Common myeloid progenitor, CD34-positive (primary cell): ENCODE data around the gene STOML3.

Experiments
- CTCF ChIA-PET: fragments of 350-600 bp; sonication (Branson Sonifier 250); formaldehyde crosslinking; loops from one replicate; lab custom pipeline; 2021; ENCODE audit warnings: antibody characterized with exemption; lab: Charles Lee
- POLR2A ChIA-PET: fragments of 350-600 bp; sonication (Branson Sonifier 250); formaldehyde crosslinking; loops from one replicate; lab custom pipeline; 2021; ENCODE audit warnings: antibody characterized with exemption; lab: Charles Lee
- DNase-seq, 3 donors: peaks; one replicate each; pipeline versions ENCODE4 v3.0.0 to v3.0.0-alpha.2; 2013
- H3K27ac ChIP-seq, 2 experiments: 1 replicate in 1 of 2; 2 replicates in 1 of 2; pipeline ENCODE4 v1.7.0; 2013; ENCODE audit warnings: inconsistent platforms in 2 of 2, low read length in 2 of 2, mild to moderate bottlenecking in 2 of 2, low read depth in 1 of 2, moderate library complexity in 1 of 2; ENCODE audit not compliant: severe bottlenecking in 2 of 2, insufficient read depth in 1 of 2, poor library complexity in 1 of 2
- H3K27me3 ChIP-seq, 5 experiments: replicated peaks in 2 of 5; 1 replicate in 3 of 5; 2 replicates in 2 of 5; pipeline versions ENCODE4 v1.6.1 to v1.7.0; 2013; ENCODE audit warnings: low read length in 4 of 5, mild to moderate bottlenecking in 2 of 5, moderate library complexity in 2 of 5, inconsistent platforms in 1 of 5; ENCODE audit not compliant: insufficient read depth in 5 of 5, control insufficient read depth in 4 of 5
- H3K36me3 ChIP-seq, 4 experiments: 1 replicate in 2 of 4; 2 replicates in 2 of 4; pipeline versions ENCODE4 v1.6.1 to v1.7.0; 2013; ENCODE audit warnings: low read length in 3 of 4, control low read depth in 1 of 4, mild to moderate bottlenecking in 1 of 4; ENCODE audit not compliant: control insufficient read depth in 4 of 4, insufficient read depth in 4 of 4
- H3K4me1 ChIP-seq, 4 experiments: 1 replicate in 3 of 4; 2 replicates in 1 of 4; pipeline versions ENCODE4 v1.6.1 to v1.7.1; 2013; ENCODE audit warnings: low read length in 3 of 4, mild to moderate bottlenecking in 3 of 4, control low read depth in 1 of 4, inconsistent platforms in 1 of 4, moderate library complexity in 1 of 4; ENCODE audit not compliant: control insufficient read depth in 4 of 4, insufficient read depth in 4 of 4; ENCODE audit errors: control extremely low read depth in 1 of 4
- H3K4me3 ChIP-seq, 7 experiments: 1 replicate in 4 of 7; 2 replicates in 3 of 7; pipeline versions ENCODE4 v1.5.1 to v1.7.0; 2013; ENCODE audit warnings: mild to moderate bottlenecking in 7 of 7, low read length in 6 of 7, moderate library complexity in 6 of 7, inconsistent platforms in 2 of 7, low read depth in 2 of 7, control low read depth in 1 of 7; ENCODE audit not compliant: insufficient read depth in 4 of 7, control insufficient read depth in 1 of 7; ENCODE audit errors: extremely low read depth in 1 of 7
- H3K9me3 ChIP-seq, 5 experiments: 1 replicate in 4 of 5; 2 replicates in 1 of 5; pipeline versions ENCODE4 v1.6.1 to v1.7.1; 2013; ENCODE audit warnings: low read length in 4 of 5, mild to moderate bottlenecking in 2 of 5, inconsistent platforms in 1 of 5, low read depth in 1 of 5, moderate library complexity in 1 of 5; ENCODE audit not compliant: control insufficient read depth in 4 of 5, insufficient read depth in 2 of 5; ENCODE audit errors: control extremely low read depth in 1 of 5
- WGBS: methylation state at CpG from one replicate; pipeline ENCODE4 v1.1.5; 2013; ENCODE audit not compliant: insufficient coverage; 5-methylcytosine and 5-hydroxymethylcytosine counted together

STOML3 gene

GRCh38 chr13:38967446-38967845, 23.2 kb downstream of the STOML3 start:
- Histone ChIP-seq H3K36me3 (no peaks in the 10 kb centered on the region), H3K27ac (no peak overlapping the region), H3K4me1 (no peaks in the 10 kb centered on the region), H3K27me3 (peaks cover 0 to 3% (median 0%) of the 10 kb centered on the region in 5 experiments), H3K9me3 (no peaks in the 10 kb centered on the region), H3K4me3 (no peak overlapping the region)
- no peak for DNase-seq
- 100% methylated on average over 1 of the region's 2 CpGs for WGBS
- CTCF ChIA-PET: interaction anchor here (1.1 kb wide), 1 partner anchor 51 kb away, joined by 3 read pairs; no protein-coding TSS in a partner anchor
- POLR2A ChIA-PET: no interaction called here

GRCh38 chr13:38965281-38965680, 25.4 kb downstream of the STOML3 start:
- peaks cover 0 to 3% (median 0%) of the 10 kb centered on the region in 5 experiments for H3K27me3 ChIP-seq
- ChIA-PET CTCF (no interaction called here), POLR2A (no interaction called here)
- DNase-seq: no peak
- H3K4me3 ChIP-seq: no peak overlapping the region
- no peaks in the 10 kb centered on the region for H3K4me1 ChIP-seq
- H3K27ac ChIP-seq: no peak overlapping the region
- H3K9me3 ChIP-seq: peaks cover 0 to 3% (median 0%) of the 10 kb centered on the region in 5 experiments
- 93% methylated on average over 4 of the region's 4 CpGs for WGBS
- no peaks in the 10 kb centered on the region for H3K36me3 ChIP-seq

- POLR2A ChIA-PET: no interaction called here
- H3K36me3 ChIP-seq: no peaks in the 10 kb centered on the region
- H3K27me3 ChIP-seq: no peaks in the 10 kb centered on the region
- peaks cover 0 to 3% (median 1%) of the 10 kb centered on the region in 5 experiments for H3K9me3 ChIP-seq
- CTCF ChIA-PET: no interaction called here
- no peaks in the 10 kb centered on the region for H3K4me1 ChIP-seq
- H3K27ac ChIP-seq: no peak overlapping the region
- DNase-seq: no peak
- no peak overlapping the region for H3K4me3 ChIP-seq
These were observed 30.5 kb downstream of the STOML3 start for GRCh38 chr13:38960175-38960574.

GRCh38 chr13:38957794-38958592, 32.6 kb downstream of the STOML3 start:
- POLR2A ChIA-PET: no interaction called here

GRCh38 chr13:38954844-38955243, 35.8 kb downstream of the STOML3 start:
- ChIA-PET POLR2A (no interaction called here), CTCF (no interaction called here)
- DNase-seq: no peak
- peaks cover 0 to 2% (median 0%) of the 10 kb centered on the region in 5 experiments for H3K27me3 ChIP-seq
- H3K4me3 ChIP-seq: no peak overlapping the region
- H3K4me1 ChIP-seq: no peaks in the 10 kb centered on the region
- H3K36me3 ChIP-seq: no peaks in the 10 kb centered on the region
- no peak overlapping the region for H3K27ac ChIP-seq
- peaks cover 0 to 2% (median 0%) of the 10 kb centered on the region in 5 experiments for H3K9me3 ChIP-seq

More at GRCh38 chr13:38957794-38958592, 32.6 kb downstream of the STOML3 start:
- peaks cover 0 to 3% (median 1%) of the 10 kb centered on the region in 5 experiments for H3K9me3 ChIP-seq
- H3K4me3 ChIP-seq: no peak overlapping the region
- CTCF ChIA-PET: no interaction called here
- peaks cover 0 to 2% (median 0%) of the 10 kb centered on the region in 5 experiments for H3K27me3 ChIP-seq
- H3K4me1 ChIP-seq: no peaks in the 10 kb centered on the region
- no peak for DNase-seq
- WGBS: 92% methylated on average over 9 of the region's 11 CpGs
- no peaks in the 10 kb centered on the region for H3K36me3 ChIP-seq
- H3K27ac ChIP-seq: no peak overlapping the region

- DNase-seq: no peak
- WGBS: 57% methylated on average over 1 of the region's 2 CpGs
- no peaks in the 10 kb centered on the region for H3K36me3 ChIP-seq
- H3K9me3 ChIP-seq: peaks cover 0 to 2% (median 0%) of the 10 kb centered on the region in 5 experiments
- no peaks in the 10 kb centered on the region for H3K4me1 ChIP-seq
- ChIA-PET CTCF (no interaction called here), POLR2A (no interaction called here)
- H3K27ac ChIP-seq: no peak overlapping the region
- H3K4me3 ChIP-seq: no peak overlapping the region
- H3K27me3 ChIP-seq: peaks cover 0 to 2% (median 0%) of the 10 kb centered on the region in 5 experiments
These were observed 36.3 kb downstream of the STOML3 start for GRCh38 chr13:38954291-38954690.

- Histone ChIP-seq H3K9me3 (no peaks in the 10 kb centered on the region), H3K27ac (no peak overlapping the region), H3K27me3 (peaks cover 0 to 2% (median 0%) of the 10 kb centered on the region in 5 experiments), H3K36me3 (no peaks in the 10 kb centered on the region), H3K4me1 (no peaks in the 10 kb centered on the region), H3K4me3 (no peak overlapping the region)
- WGBS: no CpG with 5 or more reads among the region's 1 CpG
- DNase-seq: no peak
- CTCF ChIA-PET: no interaction called here
- POLR2A ChIA-PET: no interaction called here
These were observed 37.8 kb downstream of the STOML3 start for GRCh38 chr13:38952827-38953226.
